GM12878 (cell line): ENCODE measurements around the gene FAM20A. TPM values are rescaled to one million over a fixed set of nuclear protein-coding genes. Genes with fewer than 3 reads are reported as not detected.

Source experiments
- ATAC-seq: fragments of 200-7000 bp; cut with Tn5 transposase; 3 replicates; pipeline ENCODE4 v1.9.1; 2020; ENCODE audit warnings: mild to moderate bottlenecking, moderate library complexity
- BruUV-seq: library from RNA; stranded (reverse); fragments of 400-500 nt; replicated peaks from 2 replicates; lab custom pipeline; 2021; lab: Mats Ljungman, UMichigan
- CTCF ChIA-PET: fragments of 300-600 bp; sonication (Branson Sonifier 250); formaldehyde crosslinking; extraction: SDS; loops from one replicate; lab custom pipeline; 2021; ENCODE audit warnings: inconsistent platforms; lab: Yijun Ruan, JAX
- POLR2A ChIA-PET: fragments of 350-600 bp; formaldehyde crosslinking; extraction: SDS; loops from one replicate; lab custom pipeline; 2021; ENCODE audit warnings: inconsistent platforms; lab: Charles Lee
- RAD21 ChIA-PET: fragments of 300-600 bp; sonication (Branson Sonifier 250); formaldehyde crosslinking; loops from one replicate; lab custom pipeline; 2023; ENCODE audit warnings: antibody characterized with exemption; ENCODE audit not compliant: unreplicated experiment; lab: Charles Lee
- SMC1A ChIA-PET: fragments of 300-600 bp; sonication (Branson Sonifier 250); formaldehyde crosslinking; loops from one replicate; lab custom pipeline; 2023; ENCODE audit not compliant: unreplicated experiment, uncharacterized antibody; lab: Charles Lee
- DNase-seq: peaks from one replicate; pipeline ENCODE4 v3.0.0-alpha.2; 2011; ENCODE audit warnings: low read depth, low spot score
- FAIRE-seq: peaks from 3 replicates; lab custom pipeline; 2011; peaks lifted over from hg19 to GRCh38; lab: Jason Lieb, UNC
- H2AFZ ChIP-seq: 2 replicates; pipeline ENCODE4 v1.6.0; 2011; ENCODE audit warnings: low read depth, low read length, control low read depth; ENCODE audit not compliant: control insufficient read depth
- H3K27ac ChIP-seq: 2 replicates; pipeline ENCODE4 v1.5.1; 2011; ENCODE audit warnings: control low read depth; ENCODE audit not compliant: control insufficient read depth, insufficient read depth
- H3K27me3 ChIP-seq, 2 experiments: replicated peaks in 1 of 2; 2 replicates each; pipeline versions ENCODE4 v1.6.0 to v1.6.1; 2011; ENCODE audit warnings: low read length in 1 of 2; ENCODE audit not compliant: control insufficient read depth in 2 of 2, insufficient read depth in 2 of 2
- H3K36me3 ChIP-seq, 2 experiments: 2 replicates each; pipeline ENCODE4 v1.5.1; 2011; ENCODE audit warnings: low read length in 1 of 2; ENCODE audit not compliant: control insufficient read depth in 2 of 2, insufficient read depth in 2 of 2
- H3K4me1 ChIP-seq: 2 replicates; pipeline ENCODE4 v1.6.1; 2011; ENCODE audit warnings: mild to moderate bottlenecking, low read length, moderate library complexity, mixed read lengths; ENCODE audit not compliant: control insufficient read depth, insufficient read depth
- H3K4me2 ChIP-seq: 2 replicates; pipeline ENCODE4 v1.6.0; 2011; ENCODE audit warnings: control low read depth; ENCODE audit not compliant: control insufficient read depth, insufficient read depth
- H3K4me3 ChIP-seq: fragments of 200-600 bp; sonication (generic); 2 replicates; pipeline ENCODE4 v1.5.1; 2016
- H3K79me2 ChIP-seq: 2 replicates; pipeline ENCODE4 v1.6.0; 2011; ENCODE audit warnings: low read length; ENCODE audit not compliant: control insufficient read depth, insufficient read depth
- H3K9ac ChIP-seq: 2 replicates; pipeline ENCODE4 v1.8.0; 2011; ENCODE audit warnings: low read length, control low read depth, mixed read lengths; ENCODE audit not compliant: control insufficient read depth, insufficient read depth
- H3K9me3 ChIP-seq: replicated peaks from 3 replicates; pipeline ENCODE4 v1.5.1; 2011; ENCODE audit warnings: mild to moderate bottlenecking, low read length; ENCODE audit not compliant: control insufficient read depth, insufficient read depth
- H4K20me1 ChIP-seq: 2 replicates; pipeline ENCODE4 v1.6.0; 2011; ENCODE audit not compliant: control insufficient read depth, insufficient read depth
- CUX1 ChIP-seq: IDR thresholded peaks from 2 replicates; pipeline ENCODE4 v1.6.1; 2012; ENCODE audit warnings: improper control_type of control experiment, low read depth, low read length; ENCODE audit not compliant: insufficient replicate concordance
- JUNB ChIP-seq: IDR thresholded peaks from 2 replicates; pipeline ENCODE4 v1.6.1; 2016; ENCODE audit warnings: antibody characterized with exemption, mild to moderate bottlenecking
- RFX5 ChIP-seq: IDR thresholded peaks from 2 replicates; pipeline ENCODE4 v1.6.1; 2011; ENCODE audit warnings: low read depth, low read length, improper control_type of control experiment
- ZNF274 ChIP-seq: IDR thresholded peaks from one replicate; pipeline ENCODE4 v1.8.0; 2011; ENCODE audit not compliant: insufficient read length, insufficient read depth
- WGBS: methylation state at CpG from one replicate; pipeline ENCODE4 v1.1.6; 2016; ENCODE audit warnings: low lambda C conversion rate; ENCODE audit not compliant: insufficient replicate concordance, insufficient coverage; ENCODE audit errors: missing lambda C conversion rate; 5-methylcytosine and 5-hydroxymethylcytosine counted together
- in situ Hi-C: fragments of 300-500 bp; cut with MboI; formaldehyde crosslinking; loops from 9 replicates; pipeline ENCODE4 v1.14.3; 2018; ENCODE audit warnings: mixed read lengths
- intact Hi-C: fragments of 100-400 bp; cut with micrococcal nuclease; formaldehyde crosslinking; loops from one replicate; pipeline ENCODE4 v1.14.2; 2022; ENCODE audit not compliant: unreplicated experiment
- polyA plus RNA-seq, 11 experiments: library from polyadenylated mRNA; depleted of rRNA in 4 of 11; unstranded in 6 of 11; stranded (reverse) in 5 of 11; fragments of >200 nt; fragmentation: Nextera tagmentation in 4 of 11; fragmentation: Illumina TruSeq in 1 of 11; extraction: Ambion mirVana in 4 of 11; extraction: Trizol in 1 of 11; gene quantifications; 1 replicate in 1 of 11; 2 replicates in 10 of 11; pipeline versions ENCODE4 v1.2.1 to v1.2.3, GENCODE V29; 2011 to 2016; ENCODE audit warnings: inconsistent platforms in 2 of 11, missing spikeins in 2 of 11, low read depth in 1 of 11
- total RNA-seq, 4 experiments: library from RNA; depleted of rRNA in 3 of 4; stranded (reverse); fragments of >200 nt in 3 of 4; fragmentation: Illumina TruSeq in 1 of 4; extraction: Trizol in 1 of 4; gene quantifications; 2 replicates each; pipeline versions ENCODE4 v1.2.1 to v1.2.3, GENCODE V29; 2013 to 2021
- TF ChIP-seq, protein P1 (sequence below): fragments of 450-650 bp; IDR thresholded peaks from 2 replicates; pipeline ENCODE4 v1.6.1; 2017; ENCODE audit warnings: antibody characterized with exemption, mild to moderate bottlenecking, moderate library complexity
- TF ChIP-seq, protein P2 (sequence below): fragments of 150-350 bp; IDR thresholded peaks from 2 replicates; pipeline ENCODE4 v1.6.1; 2016; ENCODE audit warnings: low read depth, low read length

FAM20A gene
- total and polyA plus RNA-seq, 10 of the 15 experiments (the other 5 are each of a cell fraction or from before 2014, with no cell fraction given), result 0.13 TPM; not detected in 9

GRCh38 chr17:68584581-68585303, 16.4 kb downstream of the FAM20A start:
- Histone ChIP-seq H3K4me1 (no peaks in the 10 kb centered on the region), H3K9me3 (no peaks in the 10 kb centered on the region; the same call in 2 of the 3 replicates), H4K20me1 (no peaks in the 10 kb centered on the region), H3K36me3 (no peaks in the 10 kb centered on the region), H3K4me2 (no peak overlapping the region)
- intact Hi-C loops, result no loop called here
- SMC1A ChIA-PET, result no interaction called here
- 38% methylated on average over 5 of the region's 5 CpGs for WGBS
- in situ Hi-C loops, result no loop called here
- BruUV-seq, result no TSS peak
- no peak for DNase-seq
- no peak for TF ChIP-seq ZNF274
- no peak for TF ChIP-seq JUNB
- no peak for TF ChIP-seq RFX5
- TF ChIP-seq, protein P1, sequence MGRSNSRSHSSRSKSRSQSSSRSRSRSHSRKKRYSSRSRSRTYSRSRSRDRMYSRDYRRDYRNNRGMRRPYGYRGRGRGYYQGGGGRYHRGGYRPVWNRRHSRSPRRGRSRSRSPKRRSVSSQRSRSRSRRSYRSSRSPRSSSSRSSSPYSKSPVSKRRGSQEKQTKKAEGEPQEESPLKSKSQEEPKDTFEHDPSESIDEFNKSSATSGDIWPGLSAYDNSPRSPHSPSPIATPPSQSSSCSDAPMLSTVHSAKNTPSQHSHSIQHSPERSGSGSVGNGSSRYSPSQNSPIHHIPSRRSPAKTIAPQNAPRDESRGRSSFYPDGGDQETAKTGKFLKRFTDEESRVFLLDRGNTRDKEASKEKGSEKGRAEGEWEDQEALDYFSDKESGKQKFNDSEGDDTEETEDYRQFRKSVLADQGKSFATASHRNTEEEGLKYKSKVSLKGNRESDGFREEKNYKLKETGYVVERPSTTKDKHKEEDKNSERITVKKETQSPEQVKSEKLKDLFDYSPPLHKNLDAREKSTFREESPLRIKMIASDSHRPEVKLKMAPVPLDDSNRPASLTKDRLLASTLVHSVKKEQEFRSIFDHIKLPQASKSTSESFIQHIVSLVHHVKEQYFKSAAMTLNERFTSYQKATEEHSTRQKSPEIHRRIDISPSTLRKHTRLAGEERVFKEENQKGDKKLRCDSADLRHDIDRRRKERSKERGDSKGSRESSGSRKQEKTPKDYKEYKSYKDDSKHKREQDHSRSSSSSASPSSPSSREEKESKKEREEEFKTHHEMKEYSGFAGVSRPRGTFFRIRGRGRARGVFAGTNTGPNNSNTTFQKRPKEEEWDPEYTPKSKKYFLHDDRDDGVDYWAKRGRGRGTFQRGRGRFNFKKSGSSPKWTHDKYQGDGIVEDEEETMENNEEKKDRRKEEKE, result no peak
- TF ChIP-seq CUX1, result no peak
- TF ChIP-seq, protein P2, sequence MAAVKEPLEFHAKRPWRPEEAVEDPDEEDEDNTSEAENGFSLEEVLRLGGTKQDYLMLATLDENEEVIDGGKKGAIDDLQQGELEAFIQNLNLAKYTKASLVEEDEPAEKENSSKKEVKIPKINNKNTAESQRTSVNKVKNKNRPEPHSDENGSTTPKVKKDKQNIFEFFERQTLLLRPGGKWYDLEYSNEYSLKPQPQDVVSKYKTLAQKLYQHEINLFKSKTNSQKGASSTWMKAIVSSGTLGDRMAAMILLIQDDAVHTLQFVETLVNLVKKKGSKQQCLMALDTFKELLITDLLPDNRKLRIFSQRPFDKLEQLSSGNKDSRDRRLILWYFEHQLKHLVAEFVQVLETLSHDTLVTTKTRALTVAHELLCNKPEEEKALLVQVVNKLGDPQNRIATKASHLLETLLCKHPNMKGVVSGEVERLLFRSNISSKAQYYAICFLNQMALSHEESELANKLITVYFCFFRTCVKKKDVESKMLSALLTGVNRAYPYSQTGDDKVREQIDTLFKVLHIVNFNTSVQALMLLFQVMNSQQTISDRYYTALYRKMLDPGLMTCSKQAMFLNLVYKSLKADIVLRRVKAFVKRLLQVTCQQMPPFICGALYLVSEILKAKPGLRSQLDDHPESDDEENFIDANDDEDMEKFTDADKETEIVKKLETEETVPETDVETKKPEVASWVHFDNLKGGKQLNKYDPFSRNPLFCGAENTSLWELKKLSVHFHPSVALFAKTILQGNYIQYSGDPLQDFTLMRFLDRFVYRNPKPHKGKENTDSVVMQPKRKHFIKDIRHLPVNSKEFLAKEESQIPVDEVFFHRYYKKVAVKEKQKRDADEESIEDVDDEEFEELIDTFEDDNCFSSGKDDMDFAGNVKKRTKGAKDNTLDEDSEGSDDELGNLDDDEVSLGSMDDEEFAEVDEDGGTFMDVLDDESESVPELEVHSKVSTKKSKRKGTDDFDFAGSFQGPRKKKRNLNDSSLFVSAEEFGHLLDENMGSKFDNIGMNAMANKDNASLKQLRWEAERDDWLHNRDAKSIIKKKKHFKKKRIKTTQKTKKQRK, result no peak
- TF ChIP-seq, all 136 proteins: peak for 0
- no peaks in the 10 kb centered on the region for H3K79me2 ChIP-seq
- no peak for FAIRE-seq
- ChIA-PET CTCF (interaction anchor here (0.7 kb wide), 1 partner anchor 117 kb away, joined by 3 read pairs; no protein-coding TSS in a partner anchor), POLR2A (interaction anchor here (0.9 kb wide), 1 partner anchor 50 kb away, joined by 3 read pairs; no protein-coding TSS in a partner anchor), RAD21 (no interaction called here)
- ATAC-seq, result no peak
- H3K27me3 ChIP-seq, result no peaks in the 10 kb centered on the region
- H3K9ac ChIP-seq, result no peak overlapping the region
- no peak overlapping the region for H3K4me3 ChIP-seq
- H3K27ac ChIP-seq, result no peak overlapping the region
- no peak overlapping the region for H2AFZ ChIP-seq
